Measurements from ENCODE around the gene ARHGAP15.

The ARHGAP15 gene

GRCh38 chr2:143764706-143765105 lies 635.5 kb downstream of the ARHGAP15 start:
- DNase-seq (ENCODE audit: low spot score): no peak
- POLR2A ChIA-PET (ENCODE audit: low non-redundant PET): no interaction called here
- CTCF ChIA-PET: no interaction called here
- TF ChIP-seq CTCF (conservative IDR thresholded peaks at IDR 0.05; ENCODE audit: low read depth): no peak
- no peak overlapping the region for H3K27ac ChIP-seq

- CTCF ChIA-PET: no interaction called here
- DNase-seq (ENCODE audit: low spot score): no peak
- no peak for TF ChIP-seq CTCF (conservative IDR thresholded peaks at IDR 0.05; ENCODE audit: low read depth)
Measured at GRCh38 chr2:143768991-143769390, 639.8 kb downstream of the ARHGAP15 start.

GRCh38 chr2:143771939-143772338 lies 642.7 kb downstream of the ARHGAP15 start:
- TF ChIP-seq CTCF (conservative IDR thresholded peaks at IDR 0.05; ENCODE audit: low read depth): no peak
- ChIA-PET POLR2A (ENCODE audit: low non-redundant PET) (no interaction called here), CTCF (no interaction called here)
- no peak for DNase-seq (ENCODE audit: low spot score)
- no peak overlapping the region for H3K27ac ChIP-seq

More at GRCh38 chr2:143768991-143769390, 639.8 kb downstream of the ARHGAP15 start:
- H3K27ac ChIP-seq: no peak overlapping the region
- POLR2A ChIA-PET (ENCODE audit: low non-redundant PET): no interaction called here

- no peak for TF ChIP-seq CTCF (conservative IDR thresholded peaks at IDR 0.05; ENCODE audit: low read depth)
- ChIA-PET CTCF (no interaction called here), POLR2A (ENCODE audit: low non-redundant PET) (no interaction called here)
- DNase-seq (ENCODE audit: low spot score): no peak
- no peak overlapping the region for H3K27ac ChIP-seq
Measured at GRCh38 chr2:143776526-143777297, 647.5 kb downstream of the ARHGAP15 start.

GRCh38 chr2:143779021-143779420 lies 649.8 kb downstream of the ARHGAP15 start:
- DNase-seq (ENCODE audit: low spot score): no peak
- TF ChIP-seq CTCF (conservative IDR thresholded peaks at IDR 0.05; ENCODE audit: low read depth): no peak
- POLR2A ChIA-PET (ENCODE audit: low non-redundant PET): no interaction called here
- H3K27ac ChIP-seq: no peak overlapping the region
- CTCF ChIA-PET: no interaction called here

- H3K27ac ChIP-seq: no peak overlapping the region
- ChIA-PET POLR2A (ENCODE audit: low non-redundant PET) (no interaction called here), CTCF (no interaction called here)
- TF ChIP-seq CTCF (conservative IDR thresholded peaks at IDR 0.05; ENCODE audit: low read depth): no peak
- no peak for DNase-seq (ENCODE audit: low spot score)
Measured at GRCh38 chr2:143786026-143786765, 657.0 kb downstream of the ARHGAP15 start.

Data from RWPE1 (cell line).